ENCODE results near the gene KSR1.

GRCh38 chr17:27419156-27419555 is 37.1 kb upstream of the KSR1 start:
- TF ChIP-seq CTCF (IDR thresholded peaks at IDR 0.05) (no peak), POLR2A (IDR thresholded peaks at IDR 0.05) (no peak)
